ENCODE results near the gene CAMK1G.

Gene CAMK1G

DNA sequence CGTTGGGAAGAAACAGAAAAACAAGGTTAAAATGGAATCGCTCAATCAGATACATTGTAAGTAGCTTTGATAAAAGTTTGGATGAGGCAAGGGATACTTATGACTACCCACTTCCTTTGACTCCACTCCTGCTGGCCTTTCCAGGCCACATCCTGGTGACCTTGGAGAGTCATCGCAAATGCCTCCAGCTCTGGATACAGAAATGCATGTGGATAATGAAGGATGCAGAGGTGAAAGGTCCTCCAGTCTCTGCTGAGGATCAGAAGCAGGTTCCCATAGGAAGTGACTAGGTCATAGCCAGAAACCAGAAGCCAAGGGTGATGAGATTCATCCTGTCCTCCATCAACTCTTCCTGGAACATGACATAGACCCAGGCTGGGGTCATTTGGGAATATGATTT, 6.2 kb upstream of the CAMK1G start:
- no peak for DNase-seq (ENCODE audit: low read depth in 1 of 2, low spot score in 1 of 2)
- Histone ChIP-seq H3K27ac (replicated peaks) (no peak overlapping the region), H3K27me3 (ENCODE audit: insufficient read depth, poor library complexity, severe bottlenecking) (peaks cover 9% of the 10 kb centered on the region), H3K4me3 (replicated peaks; ENCODE audit: insufficient read depth, low read length) (no peak overlapping the region)
- TF ChIP-seq POLR2AphosphoS5 (IDR thresholded peaks at IDR 0.05; ENCODE audit: low read depth) (no peak), SPI1 (IDR thresholded peaks at IDR 0.05; ENCODE audit: borderline replicate concordance, low read depth) (no peak), GABPA (IDR thresholded peaks at IDR 0.05; ENCODE audit: low read depth) (no peak)
- TF ChIP-seq, protein P1, sequence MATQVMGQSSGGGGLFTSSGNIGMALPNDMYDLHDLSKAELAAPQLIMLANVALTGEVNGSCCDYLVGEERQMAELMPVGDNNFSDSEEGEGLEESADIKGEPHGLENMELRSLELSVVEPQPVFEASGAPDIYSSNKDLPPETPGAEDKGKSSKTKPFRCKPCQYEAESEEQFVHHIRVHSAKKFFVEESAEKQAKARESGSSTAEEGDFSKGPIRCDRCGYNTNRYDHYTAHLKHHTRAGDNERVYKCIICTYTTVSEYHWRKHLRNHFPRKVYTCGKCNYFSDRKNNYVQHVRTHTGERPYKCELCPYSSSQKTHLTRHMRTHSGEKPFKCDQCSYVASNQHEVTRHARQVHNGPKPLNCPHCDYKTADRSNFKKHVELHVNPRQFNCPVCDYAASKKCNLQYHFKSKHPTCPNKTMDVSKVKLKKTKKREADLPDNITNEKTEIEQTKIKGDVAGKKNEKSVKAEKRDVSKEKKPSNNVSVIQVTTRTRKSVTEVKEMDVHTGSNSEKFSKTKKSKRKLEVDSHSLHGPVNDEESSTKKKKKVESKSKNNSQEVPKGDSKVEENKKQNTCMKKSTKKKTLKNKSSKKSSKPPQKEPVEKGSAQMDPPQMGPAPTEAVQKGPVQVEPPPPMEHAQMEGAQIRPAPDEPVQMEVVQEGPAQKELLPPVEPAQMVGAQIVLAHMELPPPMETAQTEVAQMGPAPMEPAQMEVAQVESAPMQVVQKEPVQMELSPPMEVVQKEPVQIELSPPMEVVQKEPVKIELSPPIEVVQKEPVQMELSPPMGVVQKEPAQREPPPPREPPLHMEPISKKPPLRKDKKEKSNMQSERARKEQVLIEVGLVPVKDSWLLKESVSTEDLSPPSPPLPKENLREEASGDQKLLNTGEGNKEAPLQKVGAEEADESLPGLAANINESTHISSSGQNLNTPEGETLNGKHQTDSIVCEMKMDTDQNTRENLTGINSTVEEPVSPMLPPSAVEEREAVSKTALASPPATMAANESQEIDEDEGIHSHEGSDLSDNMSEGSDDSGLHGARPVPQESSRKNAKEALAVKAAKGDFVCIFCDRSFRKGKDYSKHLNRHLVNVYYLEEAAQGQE (IDR thresholded peaks at IDR 0.05; ENCODE audit: insufficient replicate concordance, low read depth) = no peak
- TF ChIP-seq, protein P2, sequence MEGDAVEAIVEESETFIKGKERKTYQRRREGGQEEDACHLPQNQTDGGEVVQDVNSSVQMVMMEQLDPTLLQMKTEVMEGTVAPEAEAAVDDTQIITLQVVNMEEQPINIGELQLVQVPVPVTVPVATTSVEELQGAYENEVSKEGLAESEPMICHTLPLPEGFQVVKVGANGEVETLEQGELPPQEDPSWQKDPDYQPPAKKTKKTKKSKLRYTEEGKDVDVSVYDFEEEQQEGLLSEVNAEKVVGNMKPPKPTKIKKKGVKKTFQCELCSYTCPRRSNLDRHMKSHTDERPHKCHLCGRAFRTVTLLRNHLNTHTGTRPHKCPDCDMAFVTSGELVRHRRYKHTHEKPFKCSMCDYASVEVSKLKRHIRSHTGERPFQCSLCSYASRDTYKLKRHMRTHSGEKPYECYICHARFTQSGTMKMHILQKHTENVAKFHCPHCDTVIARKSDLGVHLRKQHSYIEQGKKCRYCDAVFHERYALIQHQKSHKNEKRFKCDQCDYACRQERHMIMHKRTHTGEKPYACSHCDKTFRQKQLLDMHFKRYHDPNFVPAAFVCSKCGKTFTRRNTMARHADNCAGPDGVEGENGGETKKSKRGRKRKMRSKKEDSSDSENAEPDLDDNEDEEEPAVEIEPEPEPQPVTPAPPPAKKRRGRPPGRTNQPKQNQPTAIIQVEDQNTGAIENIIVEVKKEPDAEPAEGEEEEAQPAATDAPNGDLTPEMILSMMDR (IDR thresholded peaks at IDR 0.05; ENCODE audit: insufficient read depth, low read length) = no peak

DNA sequence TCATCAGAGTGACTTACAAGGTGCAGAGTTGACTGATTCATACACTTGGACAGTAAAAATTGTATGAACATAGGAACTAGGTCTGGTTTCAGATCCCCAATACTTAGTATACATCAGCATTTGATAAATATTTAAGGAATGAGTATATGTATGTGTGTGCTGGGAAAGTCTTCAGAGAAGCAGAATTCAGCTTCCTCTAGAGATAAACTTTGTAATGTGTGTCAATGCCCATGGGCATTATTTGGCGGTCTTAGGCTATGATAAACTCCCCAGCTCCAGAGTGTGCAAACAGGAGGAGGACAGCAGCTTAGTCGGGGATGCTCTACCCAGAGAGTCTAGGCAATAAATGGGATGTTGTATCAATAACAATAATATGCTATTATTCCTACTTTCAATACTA, 2.9 kb upstream of the CAMK1G start:
- TF ChIP-seq SPI1 (IDR thresholded peaks at IDR 0.05; ENCODE audit: borderline replicate concordance, low read depth) (no peak), POLR2AphosphoS5 (IDR thresholded peaks at IDR 0.05; ENCODE audit: low read depth) (no peak), GABPA (IDR thresholded peaks at IDR 0.05; ENCODE audit: low read depth) (no peak)
- TF ChIP-seq, protein P1 (IDR thresholded peaks at IDR 0.05; ENCODE audit: insufficient replicate concordance, low read depth) = no peak
- TF ChIP-seq, protein P2 (IDR thresholded peaks at IDR 0.05; ENCODE audit: insufficient read depth, low read length) = no peak
- no peak for DNase-seq (ENCODE audit: low read depth in 1 of 2, low spot score in 1 of 2)
- H3K27ac ChIP-seq (replicated peaks) = no peak overlapping the region
- H3K27me3 ChIP-seq (ENCODE audit: insufficient read depth, poor library complexity, severe bottlenecking) = peaks cover 25% of the 10 kb centered on the region
- H3K4me3 ChIP-seq (replicated peaks; ENCODE audit: insufficient read depth, low read length) = no peak overlapping the region

DNA sequence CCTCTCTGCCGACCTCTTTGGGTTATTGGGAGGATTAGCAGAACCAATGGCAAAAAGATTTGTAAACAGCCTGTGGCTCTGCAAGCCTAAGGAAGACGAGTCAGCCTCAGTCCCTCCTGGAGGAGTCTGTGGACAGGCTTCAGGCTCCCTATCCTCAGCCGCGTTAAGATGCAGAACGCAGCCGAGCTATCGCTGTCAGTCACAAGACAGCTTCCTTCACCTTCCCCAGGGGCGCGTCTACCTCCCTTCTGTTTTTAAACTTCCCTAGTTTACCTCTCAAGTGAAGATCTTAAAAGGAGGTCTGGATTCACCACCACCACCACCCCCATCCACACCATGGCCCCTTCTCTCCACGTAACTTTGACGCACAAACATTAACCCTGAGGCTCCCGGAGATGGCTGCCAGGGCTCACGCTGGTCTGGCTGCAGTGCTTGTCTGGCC, 738 bp downstream of the CAMK1G start:
- no peak for DNase-seq (ENCODE audit: low read depth in 1 of 2, low spot score in 1 of 2)

More for the DNA sequence above, 738 bp downstream of the CAMK1G start:
- Histone ChIP-seq H3K27me3 (ENCODE audit: insufficient read depth, poor library complexity, severe bottlenecking) (peaks cover 31% of the 10 kb centered on the region), H3K4me3 (replicated peaks; ENCODE audit: insufficient read depth, low read length) (no peak overlapping the region), H3K27ac (replicated peaks) (no peak overlapping the region)
- TF ChIP-seq GABPA (IDR thresholded peaks at IDR 0.05; ENCODE audit: low read depth) (no peak), SPI1 (IDR thresholded peaks at IDR 0.05; ENCODE audit: borderline replicate concordance, low read depth) (no peak), POLR2AphosphoS5 (IDR thresholded peaks at IDR 0.05; ENCODE audit: low read depth) (no peak)
- TF ChIP-seq, protein P2 (IDR thresholded peaks at IDR 0.05; ENCODE audit: insufficient read depth, low read length) = no peak
- TF ChIP-seq, protein P1 (IDR thresholded peaks at IDR 0.05; ENCODE audit: insufficient replicate concordance, low read depth) = no peak

Data from HL-60 (cell line).